Stimulated activated CD4-positive, alpha-beta T cell treated with anti-CD3 and anti-CD28 coated beads, TNF-alpha, amount 100 ng/mL, for 1 hour (primary cell): ENCODE results near the gene RUFY1.
A peak's percentile ranks its signal among the peaks of the same experiment; 100 is the strongest.
"Not testable (repeated sequence)": the region's sequence is repeated elsewhere in the genome, so short reads cannot be mapped to it uniquely, and the experiment has no call there.

Source experiments
- DNase-seq, 3 donors: peaks; one replicate each; pipeline ENCODE4 v3.0.0-alpha.2; 2020; ENCODE audit warnings: low read depth in 3 of 3, low spot score in 1 of 3

The RUFY1 gene

GRCh38 chr5:179620703-179621350 is 70.5 kb downstream of the RUFY1 start:
- DNase-seq: no peak

- DNase-seq: no peak
These were observed 71.3 kb downstream of the RUFY1 start for GRCh38 chr5:179621551-179622214.

GRCh38 chr5:179623003-179623905 is 72.9 kb downstream of the RUFY1 start, which contains the start of gene HNRNPH1:
TSS of gene HNRNPH1 (minus strand) at chr5:179623671. CDS start at chr5:179623133, 538 bp downstream.
- DNase-seq: peak; percentile 95 to 99 (median 98)

DNA sequence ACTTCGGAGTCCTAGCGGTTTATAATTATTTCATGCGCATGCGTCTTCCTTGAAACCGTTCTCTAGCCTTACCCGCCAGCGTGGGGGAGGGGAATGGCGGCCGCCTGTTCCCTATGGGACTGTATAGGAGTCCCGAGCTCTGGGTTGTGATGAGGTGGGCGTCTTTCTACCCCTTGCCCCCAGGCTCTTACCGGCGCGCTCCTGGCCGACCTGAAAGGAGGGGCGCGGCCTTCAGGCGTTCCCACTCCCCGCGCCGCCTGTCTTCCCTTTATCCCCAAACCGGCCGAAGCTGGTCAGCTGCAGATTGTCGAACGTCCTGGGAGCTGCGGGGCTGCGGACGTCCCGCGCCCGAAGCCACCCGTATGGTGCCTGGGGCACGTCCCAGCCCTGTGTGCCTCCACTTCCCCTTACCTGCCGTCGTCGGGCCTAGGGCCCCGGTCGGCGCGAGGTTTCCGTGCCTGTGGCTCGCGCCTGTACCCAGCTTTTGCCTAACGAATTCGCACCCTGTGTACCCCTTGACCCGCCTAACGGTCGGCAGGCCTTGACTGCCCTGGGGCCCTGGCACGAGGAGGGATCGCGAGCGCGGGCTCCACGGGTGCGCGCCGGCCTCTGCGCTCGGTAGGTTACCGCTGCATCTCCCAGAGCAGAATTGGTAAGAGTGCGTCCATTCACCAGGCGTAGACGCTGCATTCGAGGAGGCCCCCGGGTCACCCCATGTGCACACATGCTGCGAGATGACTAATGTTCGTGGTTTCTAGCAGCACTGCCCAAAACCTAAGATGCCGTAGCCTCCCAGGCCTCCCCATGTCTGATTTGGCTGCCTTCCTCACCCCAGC is 73.8 kb downstream of the RUFY1 start:
- DNase-seq: peak in 1 of 3 donors; percentile 26

GRCh38 chr5:179624841-179625271 is 74.5 kb downstream of the RUFY1 start:
- no peak for DNase-seq

- not testable (repeated sequence) for DNase-seq
These were observed 83.4 kb downstream of the RUFY1 start for GRCh38 chr5:179633501-179634369.

DNA sequence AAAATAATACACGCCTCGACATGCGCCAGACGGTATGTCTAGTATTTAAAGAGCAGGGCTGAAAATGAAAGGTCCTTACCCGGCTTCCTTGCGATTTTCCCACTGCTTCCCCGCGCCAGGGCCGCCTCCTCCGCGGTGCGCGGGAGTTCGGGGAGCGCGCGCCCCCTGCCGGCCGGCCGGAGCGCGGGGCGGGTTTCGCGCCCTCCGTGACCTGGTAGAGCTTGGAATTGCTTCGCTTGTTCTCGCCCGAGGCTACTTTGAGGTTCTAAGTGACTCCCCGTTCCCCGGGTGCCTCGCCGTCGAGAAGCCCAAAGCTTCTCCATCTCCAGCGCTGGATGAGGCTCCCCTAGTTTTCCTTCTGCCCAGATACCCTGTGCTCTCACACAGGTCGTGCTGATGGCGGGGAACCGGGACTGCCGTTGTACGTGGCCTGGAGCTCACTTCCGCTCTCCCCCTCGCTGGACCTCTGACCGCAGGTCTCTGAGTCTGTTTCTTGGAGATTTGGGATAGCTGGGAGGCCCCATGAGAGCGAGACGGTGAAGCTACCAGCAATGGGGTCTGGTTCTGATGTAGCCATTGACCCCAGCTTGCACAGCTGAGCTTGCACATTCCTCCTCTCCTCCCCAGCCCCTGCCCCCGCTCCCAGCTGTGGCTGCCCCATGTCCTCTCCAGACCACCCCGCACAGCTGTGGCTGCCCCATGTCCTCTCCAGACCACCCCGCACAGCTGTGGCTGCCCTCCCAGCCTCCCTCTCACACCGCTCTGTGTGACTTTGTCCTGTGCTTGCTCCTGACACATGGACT is 84.2 kb downstream of the RUFY1 start:
- DNase-seq: not testable (repeated sequence)

GRCh38 chr5:179639296-179639695 is 88.9 kb downstream of the RUFY1 start:
- DNase-seq: not testable (repeated sequence)

- not testable (repeated sequence) for DNase-seq
These were observed 91.4 kb downstream of the RUFY1 start for GRCh38 chr5:179641745-179642144.

DNA sequence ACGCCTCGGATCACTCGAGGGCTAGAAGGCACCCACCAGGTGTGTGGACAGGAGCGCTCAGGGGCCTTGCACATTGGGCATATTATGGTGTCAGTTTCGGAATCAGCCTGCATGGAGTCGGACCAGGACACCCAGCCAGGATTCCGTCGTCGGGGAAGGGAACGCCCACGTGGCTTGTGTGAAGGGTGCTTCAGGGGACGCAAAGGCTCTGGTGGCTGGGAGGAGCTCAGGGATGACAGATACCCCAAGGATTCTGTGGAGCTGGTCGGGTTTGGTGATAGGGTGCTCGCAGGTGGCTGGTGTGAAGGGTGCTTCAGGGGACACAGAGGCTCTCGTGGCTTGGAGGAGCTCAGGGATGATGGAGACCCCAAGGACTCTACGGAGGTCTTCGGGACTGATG is 92.3 kb downstream of the RUFY1 start:
- not testable (repeated sequence) for DNase-seq

DNA sequence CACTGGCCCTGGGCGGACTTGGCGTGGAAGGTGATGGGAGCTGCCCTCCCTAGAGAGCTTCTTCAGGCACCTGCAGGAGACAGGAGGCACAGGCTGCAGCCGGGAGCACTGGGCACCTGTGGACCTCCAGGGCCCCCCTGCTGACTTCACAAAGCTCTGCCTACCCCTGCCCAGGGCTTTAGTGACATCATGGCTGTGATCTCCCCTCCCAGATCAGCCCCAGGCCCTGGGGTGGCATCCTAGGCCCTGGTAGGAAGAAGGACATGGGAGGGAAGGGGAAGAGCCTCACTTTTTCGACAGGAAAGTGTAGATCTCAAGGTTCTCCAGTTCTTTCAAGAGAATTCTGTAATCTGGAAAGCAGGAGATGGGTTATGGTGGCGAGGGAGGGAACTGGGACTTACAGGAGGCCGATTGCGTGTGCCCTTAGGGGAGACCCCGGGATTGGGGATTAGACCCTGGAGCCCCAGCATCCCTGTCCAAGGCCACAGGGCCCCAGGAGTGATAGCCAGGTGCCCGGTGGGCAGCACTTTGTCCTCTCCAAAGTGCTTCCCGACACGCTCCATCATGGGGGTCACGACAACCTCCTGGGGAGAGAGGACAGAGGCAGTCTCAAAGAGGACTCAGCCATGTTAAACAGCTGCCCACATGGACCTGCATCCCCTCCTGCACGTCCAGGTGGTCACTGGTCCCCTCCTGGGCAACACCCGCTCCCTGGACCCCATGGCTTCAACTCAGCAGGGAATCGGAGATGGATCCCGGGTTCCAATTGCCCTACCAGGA is 93.0 kb downstream of the RUFY1 start:
- DNase-seq: not testable (repeated sequence)

GRCh38 chr5:179644766-179645165 is 94.4 kb downstream of the RUFY1 start:
- DNase-seq: not testable (repeated sequence)

DNA sequence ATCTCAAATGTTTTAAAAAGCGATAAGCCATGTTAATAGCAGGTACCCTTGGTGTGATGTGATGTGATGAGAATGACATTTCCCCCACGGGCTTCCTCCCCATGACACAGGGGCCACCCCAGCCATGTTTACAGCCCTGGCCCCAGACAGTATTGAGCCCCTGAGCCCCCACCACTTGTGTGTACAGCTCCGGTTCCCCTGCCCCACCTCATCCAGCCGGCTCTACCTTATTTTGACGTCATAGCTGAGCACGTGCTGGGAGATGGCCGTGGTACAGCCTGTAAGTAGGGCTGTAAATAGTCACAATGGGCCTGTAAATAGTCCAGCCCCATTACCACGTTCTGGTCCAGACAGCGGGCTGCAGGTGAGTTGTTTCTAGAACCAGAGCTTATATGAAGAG is 98.1 kb downstream of the RUFY1 start:
- no peak for DNase-seq

GRCh38 chr5:179649166-179649703 is 98.9 kb downstream of the RUFY1 start:
- DNase-seq: not testable (repeated sequence)

DNA sequence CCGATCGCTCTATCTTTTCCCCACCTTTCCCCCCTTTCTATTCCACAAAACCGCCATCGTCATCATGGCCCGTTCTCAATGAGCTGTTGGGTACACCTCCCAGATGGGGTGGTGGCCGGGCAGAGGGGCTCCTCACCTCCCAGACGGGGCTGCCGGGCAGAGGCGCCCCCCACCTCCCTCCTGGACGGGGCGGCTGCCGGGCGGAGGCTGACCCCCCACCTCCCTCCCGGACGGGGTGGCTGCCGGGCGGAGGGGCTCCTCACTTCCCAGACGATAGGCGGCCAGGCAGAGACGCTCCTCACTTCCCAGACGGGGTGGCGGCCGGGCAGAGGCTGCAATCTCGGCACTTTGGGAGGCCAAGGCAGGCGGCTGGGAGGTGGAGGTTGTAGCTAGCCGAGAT is 99.9 kb downstream of the RUFY1 start:
- DNase-seq: not testable (repeated sequence)

DNA sequence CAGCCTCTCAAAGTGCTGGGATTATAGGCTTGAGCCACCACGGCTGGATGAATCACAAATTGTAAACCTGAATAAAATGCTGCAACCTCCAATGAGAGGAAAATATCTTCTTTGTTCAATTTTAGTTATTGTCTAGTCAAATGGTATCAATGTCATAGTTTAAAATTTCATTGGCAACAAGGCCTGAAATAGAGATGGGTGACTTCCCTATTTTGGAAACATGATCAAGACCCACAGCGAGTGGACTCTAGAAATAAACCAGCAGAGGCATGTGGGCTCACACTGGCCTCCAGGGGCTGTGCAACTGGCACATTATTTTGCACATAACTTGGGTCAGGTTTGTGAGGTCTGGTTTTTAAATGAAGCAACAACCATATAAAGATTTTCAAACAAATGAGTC is 102.8 kb downstream of the RUFY1 start:
- DNase-seq: not testable (repeated sequence)

GRCh38 chr5:179657302-179658178 is 107.2 kb downstream of the RUFY1 start:
- not testable (repeated sequence) for DNase-seq
